ENCODE measurements around the gene ADGRA3.
"Not testable (repeated sequence)": the region's sequence is repeated elsewhere in the genome, so short reads cannot be mapped to it uniquely, and the experiment has no call there.

Gene ADGRA3

GRCh38 chr4:22478426-22478825 lies 37.4 kb downstream of the ADGRA3 start:
- no peak for DNase-seq (ENCODE audit: low read depth)

DNA sequence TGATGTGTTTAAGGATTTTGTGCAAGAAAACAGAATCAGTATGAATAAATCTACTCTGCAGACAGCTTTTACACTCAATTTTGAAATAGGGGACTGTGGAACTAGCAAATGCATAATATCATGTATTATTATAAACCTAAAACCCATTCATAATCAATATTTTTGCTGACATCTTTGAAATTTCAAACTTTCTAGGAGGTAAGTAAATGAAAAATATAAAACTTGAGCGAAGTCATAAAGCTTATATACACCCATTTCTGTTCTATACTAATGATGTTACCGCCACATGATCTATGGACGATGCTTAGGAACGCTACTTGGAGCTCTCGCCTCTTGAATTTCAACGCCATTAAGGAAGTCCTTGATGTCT lies 38.1 kb downstream of the ADGRA3 start:
- no peak for DNase-seq (ENCODE audit: low read depth)

GRCh38 chr4:22477136-22477812 lies 38.6 kb downstream of the ADGRA3 start:
- DNase-seq (ENCODE audit: low read depth): no peak

DNA sequence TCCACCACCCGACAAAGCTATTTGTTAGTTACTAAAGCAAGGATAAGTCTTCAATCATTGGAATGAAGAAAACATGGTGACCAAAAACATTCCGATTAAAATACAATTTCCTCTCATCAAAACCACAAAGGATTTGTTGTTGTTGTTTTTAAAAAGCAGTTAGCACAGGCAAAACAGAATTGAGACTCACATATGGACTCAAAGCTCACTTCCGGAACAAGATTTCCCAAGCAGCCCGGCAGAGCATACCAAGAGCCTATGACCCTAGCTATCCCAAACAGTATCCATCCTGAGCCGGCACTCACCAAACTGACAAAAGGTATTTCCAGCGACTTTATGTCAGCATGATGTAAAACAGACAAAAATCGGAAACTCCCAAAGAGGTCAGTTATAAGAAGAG lies 39.9 kb downstream of the ADGRA3 start:
- DNase-seq (ENCODE audit: low read depth): no peak

DNA sequence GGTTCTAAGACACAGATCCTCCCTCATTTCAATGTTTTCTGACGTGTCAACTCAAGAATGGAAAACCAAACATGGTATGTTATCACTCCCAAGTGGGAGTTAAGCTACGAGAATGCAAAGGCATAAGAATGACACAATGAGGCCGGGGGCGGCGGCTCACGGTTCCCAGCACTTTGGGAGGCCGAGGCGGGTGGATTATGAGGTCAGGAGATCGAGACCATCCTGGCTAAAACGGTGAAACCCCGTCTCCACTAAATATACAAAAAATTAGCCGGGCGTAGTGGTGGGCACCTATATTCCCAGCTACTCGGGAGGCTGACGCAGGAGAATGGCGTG lies 40.6 kb downstream of the ADGRA3 start:
- DNase-seq (ENCODE audit: low read depth): not testable (repeated sequence)

DNA sequence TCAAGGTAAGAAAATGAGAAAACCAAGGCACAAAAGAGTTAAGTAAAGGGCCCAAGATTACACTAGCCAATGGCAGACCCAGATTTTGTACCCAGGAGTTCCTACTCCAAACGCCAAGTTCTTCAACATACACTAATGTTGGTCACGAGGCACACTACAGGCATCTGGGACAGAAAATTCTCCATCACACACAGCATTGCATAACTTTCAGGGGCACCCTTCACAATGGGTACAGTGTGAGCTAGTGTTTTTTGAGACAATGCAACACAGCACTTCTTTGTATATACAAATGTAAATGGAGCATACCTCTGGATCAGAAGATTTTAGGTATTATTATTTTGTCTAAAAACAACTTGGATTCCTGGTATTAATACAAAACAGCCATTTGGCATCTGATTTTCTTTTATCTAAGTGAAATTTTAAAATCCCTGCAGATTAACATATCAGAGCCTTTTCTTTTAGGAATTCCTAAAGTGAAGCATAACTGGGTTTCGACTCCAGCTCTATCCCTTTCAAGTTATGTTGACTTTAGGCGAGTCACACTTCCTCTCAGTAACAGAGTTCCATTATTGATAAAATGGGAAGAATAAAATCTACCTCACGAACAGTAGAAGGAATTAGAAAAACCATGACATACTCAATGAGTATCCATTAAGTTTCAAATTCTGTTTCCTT lies 41.1 kb downstream of the ADGRA3 start:
- peak; percentile 24 for DNase-seq (ENCODE audit: low read depth)

- peak; percentile 71 for DNase-seq (ENCODE audit: low read depth)
Observed at GRCh38 chr4:22473268-22473667, 42.6 kb downstream of the ADGRA3 start.

GRCh38 chr4:22471999-22472461 lies 43.8 kb downstream of the ADGRA3 start:
- DNase-seq (ENCODE audit: low read depth): no peak

DNA sequence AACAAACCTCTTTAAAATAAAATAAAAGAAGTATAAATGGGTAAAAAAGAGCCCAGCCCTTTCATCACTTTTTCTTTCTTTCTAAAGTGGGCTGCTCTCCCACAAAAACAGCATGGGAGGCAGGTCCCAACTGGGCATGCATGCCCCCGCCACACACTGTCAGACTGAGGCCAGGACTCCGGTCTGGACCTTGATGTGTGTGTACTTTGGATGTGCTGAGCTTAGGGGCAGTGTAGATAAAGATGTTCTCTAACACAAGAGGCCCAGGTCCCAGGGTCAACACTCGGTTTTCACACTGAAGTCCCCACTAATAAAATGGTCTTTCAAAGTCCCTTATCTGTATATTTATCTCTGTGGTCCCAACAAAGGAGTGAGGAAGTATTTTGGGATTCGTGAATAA lies 44.4 kb downstream of the ADGRA3 start:
- DNase-seq (ENCODE audit: low read depth): no peak

DNA sequence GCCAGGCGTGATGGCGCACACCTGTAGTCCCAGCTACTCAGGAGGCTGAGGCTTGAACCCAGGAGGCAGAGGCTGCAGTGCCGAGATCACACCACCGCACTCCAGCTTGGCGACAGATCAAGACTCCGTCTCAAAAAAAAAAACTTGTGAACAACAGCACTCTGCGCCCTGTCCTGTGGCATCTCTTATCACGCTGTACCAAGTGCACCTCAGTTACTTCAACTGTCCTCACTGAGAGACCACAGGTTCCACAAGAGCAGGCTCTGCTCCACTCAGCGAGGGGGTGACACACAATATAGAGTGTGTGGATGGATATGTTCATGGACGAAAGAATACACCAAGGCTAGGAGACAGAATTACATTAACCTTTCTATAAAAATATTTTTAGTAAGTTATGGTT lies 49.3 kb downstream of the ADGRA3 start:
- DNase-seq (ENCODE audit: low read depth): no peak

GRCh38 chr4:22465996-22466395 lies 49.9 kb downstream of the ADGRA3 start:
- no peak for DNase-seq (ENCODE audit: low read depth)

GRCh38 chr4:22465349-22465748 lies 50.5 kb downstream of the ADGRA3 start:
- no peak for DNase-seq (ENCODE audit: low read depth)

- no peak for DNase-seq (ENCODE audit: low read depth)
Observed at GRCh38 chr4:22463179-22463578, 52.7 kb downstream of the ADGRA3 start.

DNA sequence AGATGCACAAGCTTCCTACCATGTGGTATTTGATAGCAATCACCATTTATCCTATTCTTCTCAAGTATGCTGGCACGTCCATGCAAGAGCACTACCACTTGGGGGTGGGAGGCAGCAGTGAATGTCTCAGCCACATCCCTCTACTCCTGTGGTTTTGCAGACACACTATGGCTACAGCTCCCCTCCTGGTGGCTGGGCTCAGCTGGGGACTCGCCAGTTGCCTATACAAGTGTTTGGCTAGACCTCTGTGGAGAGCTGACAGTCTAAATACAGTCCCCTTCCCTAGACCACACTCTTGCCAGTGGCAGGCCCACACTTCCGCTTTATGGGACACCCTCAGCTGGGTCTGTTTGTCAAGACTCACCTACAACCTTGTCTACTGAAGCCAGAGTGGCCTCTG lies 53.2 kb downstream of the ADGRA3 start:
- no peak for DNase-seq (ENCODE audit: low read depth)

DNA sequence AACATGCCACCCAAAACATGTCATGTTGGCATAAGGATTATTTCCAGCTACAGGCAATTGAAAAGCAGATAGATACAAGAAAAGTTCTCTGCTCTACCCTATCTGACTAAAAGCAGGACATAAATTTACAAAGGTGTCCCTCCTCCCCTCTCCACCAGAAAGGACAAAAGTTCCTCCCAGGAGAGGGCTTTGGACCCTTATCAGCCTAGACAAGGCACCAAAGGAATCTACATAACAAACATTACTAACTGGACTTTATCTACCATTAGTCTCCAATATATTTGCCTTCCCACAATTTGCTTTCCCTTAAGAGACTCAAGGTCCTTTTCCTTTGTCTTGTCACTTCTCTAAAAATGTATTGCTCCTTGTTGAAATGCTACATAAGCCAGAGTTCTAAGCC lies 55.6 kb downstream of the ADGRA3 start:
- no peak for DNase-seq (ENCODE audit: low read depth)

DNA sequence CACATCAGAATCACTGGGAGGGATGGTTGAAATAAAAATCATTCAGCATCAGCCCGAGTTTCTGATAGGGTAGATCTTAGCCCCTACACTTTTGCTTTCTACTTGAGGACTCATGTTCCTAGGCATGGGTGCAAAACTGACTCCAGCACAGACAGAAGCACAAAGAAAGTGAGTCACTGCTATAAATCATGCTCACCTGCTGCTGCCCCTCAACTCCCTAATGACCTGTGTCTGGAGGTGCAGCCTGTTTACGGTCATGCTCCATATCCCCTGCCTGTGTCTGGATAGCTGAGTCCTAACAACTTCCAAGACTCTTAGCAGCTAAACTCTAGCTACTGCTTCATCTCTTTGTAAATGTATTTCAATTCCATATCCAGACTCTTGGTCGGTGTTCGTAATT lies 57.8 kb downstream of the ADGRA3 start:
- DNase-seq (ENCODE audit: low read depth): no peak

GRCh38 chr4:22457348-22457747 lies 58.5 kb downstream of the ADGRA3 start:
- no peak for DNase-seq (ENCODE audit: low read depth)

- DNase-seq (ENCODE audit: low read depth): no peak
Observed at GRCh38 chr4:22456291-22456690, 59.6 kb downstream of the ADGRA3 start.

GRCh38 chr4:22454955-22455354 lies 60.9 kb downstream of the ADGRA3 start:
- DNase-seq (ENCODE audit: low read depth): no peak

GRCh38 chr4:22454216-22454838 lies 61.5 kb downstream of the ADGRA3 start:
- DNase-seq (ENCODE audit: low read depth): no peak

DNA sequence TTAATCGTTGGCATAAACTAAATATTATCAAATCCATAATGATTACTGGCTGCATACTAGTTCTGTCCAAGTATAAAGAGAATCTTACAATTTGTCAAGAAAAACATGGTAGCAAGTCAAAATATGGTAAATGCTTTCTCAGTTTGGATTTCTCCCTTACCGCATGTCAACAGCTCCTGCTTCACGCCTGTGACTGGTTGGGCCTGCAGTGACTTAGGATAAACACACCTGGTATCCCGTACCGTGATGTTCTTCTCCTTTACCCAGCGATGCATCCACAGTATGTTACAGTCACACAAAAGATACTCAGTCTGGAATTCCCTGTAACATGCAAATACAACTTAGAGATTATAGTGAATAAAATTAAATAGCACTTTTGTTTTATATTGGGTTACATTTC lies 71.1 kb downstream of the ADGRA3 start:
- no peak for DNase-seq (ENCODE audit: low read depth)

DNA sequence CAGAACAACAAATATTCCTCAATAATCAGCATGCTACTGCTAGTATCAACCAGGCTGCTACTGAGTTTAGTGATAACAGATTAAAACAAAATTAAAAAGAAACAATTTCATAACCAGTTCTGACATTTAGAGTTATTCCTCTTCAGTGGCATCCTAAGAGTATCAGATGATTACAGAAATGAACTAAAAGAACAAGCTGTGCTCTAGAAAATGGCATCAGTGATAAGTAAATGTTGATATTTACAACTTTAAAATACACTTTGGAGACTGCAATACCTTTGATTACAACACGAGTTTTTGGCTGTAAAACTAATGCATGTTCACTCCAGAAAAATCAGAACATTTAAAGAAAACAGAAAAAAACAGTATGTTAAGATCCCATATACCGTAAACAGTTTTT lies 72.9 kb downstream of the ADGRA3 start:
- no peak for DNase-seq (ENCODE audit: low read depth)

DNA sequence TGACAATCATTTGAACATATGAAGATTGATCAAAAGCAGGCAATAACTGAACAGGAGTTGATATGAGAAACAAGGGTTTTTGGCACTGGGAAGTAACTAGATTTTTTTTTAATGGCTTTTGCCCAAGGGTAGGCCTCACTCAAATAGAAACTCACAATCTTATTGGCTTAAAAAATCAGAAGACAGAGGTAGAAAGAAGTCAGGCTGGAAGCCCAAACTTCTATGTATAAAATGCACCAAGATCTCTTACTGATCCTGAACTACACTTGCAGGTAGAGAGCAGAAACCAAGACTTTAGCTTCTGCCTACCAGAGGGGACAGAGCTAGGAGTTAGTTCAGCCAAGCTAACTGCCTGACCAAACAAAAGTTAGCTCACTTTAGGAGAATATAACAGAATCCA lies 74.9 kb downstream of the ADGRA3 start:
- DNase-seq (ENCODE audit: low read depth): no peak

DNA sequence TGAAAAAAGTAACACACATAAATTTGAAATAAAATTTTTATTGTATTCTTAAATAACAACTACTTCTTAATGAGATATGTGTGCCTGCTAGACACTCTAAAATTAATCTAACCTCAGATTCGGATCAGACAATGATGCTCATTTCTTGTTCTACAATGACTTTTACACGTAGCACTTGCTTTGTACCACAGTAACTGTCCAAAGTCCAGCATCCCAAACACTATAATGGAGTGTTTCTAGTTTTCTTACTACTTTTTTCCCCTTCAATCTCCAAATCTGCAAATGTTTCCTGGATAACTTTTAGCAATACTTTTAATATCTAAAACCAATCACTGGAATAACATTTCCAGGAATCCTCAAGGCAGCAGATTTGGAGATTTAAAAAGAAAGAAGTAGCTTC lies 75.9 kb downstream of the ADGRA3 start:
- DNase-seq (ENCODE audit: low read depth): no peak
